CD4-positive, alpha-beta T cell treated with Interleukin-6 for 4 hours (primary cell): ENCODE results near the gene GNG13.
"Not testable (repeated sequence)": the region's sequence is repeated elsewhere in the genome, so short reads cannot be mapped to it uniquely, and the experiment has no call there.

Experiments used
- DNase-seq: peaks from one replicate; pipeline ENCODE4 v3.0.0-alpha.2; 2020; ENCODE audit warnings: mixed read lengths

Gene GNG13

GRCh38 chr16:799948-800833, at the start of gene GNG13:
Gene GNG13 (minus strand): TSS chr16:800734. CDS start chr16:799077, 1,657 bp downstream.
- DNase-seq = no peak

GRCh38 chr16:848510-849253, 48.1 kb upstream of the GNG13 start:
- no peak for DNase-seq

GRCh38 chr16:847681-848445, 47.3 kb upstream of the GNG13 start:
- no peak for DNase-seq

- DNase-seq = no peak
Observed at GRCh38 chr16:847151-847550, 46.6 kb upstream of the GNG13 start.

GRCh38 chr16:845351-845745, 44.8 kb upstream of the GNG13 start:
- no peak for DNase-seq

- no peak for DNase-seq
Observed at GRCh38 chr16:844638-845350, 44.3 kb upstream of the GNG13 start.

GRCh38 chr16:843771-844170, 43.2 kb upstream of the GNG13 start:
- DNase-seq = no peak

- DNase-seq = no peak
Observed at GRCh38 chr16:842711-843560, 42.4 kb upstream of the GNG13 start.

- DNase-seq = no peak
Observed at GRCh38 chr16:842061-842476, 41.5 kb upstream of the GNG13 start.

GRCh38 chr16:841455-842060, 41.0 kb upstream of the GNG13 start:
- no peak for DNase-seq

- DNase-seq = no peak
Observed at GRCh38 chr16:840561-841454, 40.3 kb upstream of the GNG13 start.

GRCh38 chr16:839643-840408, 39.3 kb upstream of the GNG13 start:
- DNase-seq = no peak

GRCh38 chr16:838741-839140, 38.2 kb upstream of the GNG13 start:
- no peak for DNase-seq

- not testable (repeated sequence) for DNase-seq
Observed at GRCh38 chr16:836822-837221, 36.3 kb upstream of the GNG13 start.

- DNase-seq = no peak
Observed at GRCh38 chr16:836221-836620, 35.7 kb upstream of the GNG13 start.

GRCh38 chr16:835373-835772, 34.8 kb upstream of the GNG13 start:
- no peak for DNase-seq

GRCh38 chr16:833411-833810, 32.9 kb upstream of the GNG13 start:
- DNase-seq = no peak

- no peak for DNase-seq
Observed at GRCh38 chr16:832652-833336, 32.3 kb upstream of the GNG13 start.
